ENCODE data around the gene STARD7. TPM values are rescaled to one million over a fixed set of nuclear protein-coding genes. Genes with fewer than 3 reads are reported as not detected.

STARD7 gene
- total and polyA plus RNA-seq, 9 of the 15 experiments (the other 6 are each of a cell fraction or from before 2014, with no cell fraction given), result 90.9 to 196 (median 145) TPM

DNA sequence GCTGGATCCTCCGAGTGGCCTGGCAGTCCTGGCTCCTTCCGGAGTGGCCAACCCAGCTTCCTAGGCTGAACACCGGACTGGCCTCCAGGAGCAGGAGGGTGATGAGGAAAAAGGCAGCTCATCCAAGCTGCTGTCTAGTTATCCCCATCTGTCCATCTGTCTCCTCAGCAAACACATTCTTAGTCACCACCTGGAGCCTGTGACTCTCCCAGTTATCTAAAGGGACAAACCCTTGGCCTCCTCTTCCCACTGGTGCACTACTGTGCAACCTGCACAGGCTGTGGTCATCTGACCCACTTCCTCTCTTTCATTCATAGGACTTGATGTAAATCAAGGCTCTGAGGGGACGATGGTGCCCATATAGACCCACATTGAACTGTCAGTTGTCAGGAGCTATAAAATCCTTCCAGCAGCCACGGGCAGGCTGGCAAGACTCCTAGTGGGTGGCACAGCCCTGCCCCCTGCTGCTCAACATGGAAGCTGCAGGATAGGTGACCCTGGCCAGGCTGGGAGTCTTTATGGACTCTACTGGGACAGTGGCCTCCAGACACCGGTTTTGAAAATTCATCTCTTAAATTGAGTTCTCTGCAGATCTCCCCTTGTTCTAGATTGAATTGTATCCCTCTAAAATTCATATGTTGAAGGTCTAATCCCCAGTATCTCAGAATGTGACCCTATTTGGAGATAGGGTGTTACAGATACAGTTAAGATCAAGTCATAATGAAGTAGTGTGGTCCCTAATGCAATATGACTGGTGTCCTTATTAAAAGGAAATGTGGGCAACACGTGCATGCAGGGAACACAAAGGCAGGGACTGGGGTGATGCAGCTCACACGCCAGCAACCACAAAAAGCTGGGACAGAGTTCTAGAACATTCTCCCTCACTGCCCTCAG lies 34.1 kb downstream of the STARD7 start (continued):
- TF ChIP-seq, protein P1, sequence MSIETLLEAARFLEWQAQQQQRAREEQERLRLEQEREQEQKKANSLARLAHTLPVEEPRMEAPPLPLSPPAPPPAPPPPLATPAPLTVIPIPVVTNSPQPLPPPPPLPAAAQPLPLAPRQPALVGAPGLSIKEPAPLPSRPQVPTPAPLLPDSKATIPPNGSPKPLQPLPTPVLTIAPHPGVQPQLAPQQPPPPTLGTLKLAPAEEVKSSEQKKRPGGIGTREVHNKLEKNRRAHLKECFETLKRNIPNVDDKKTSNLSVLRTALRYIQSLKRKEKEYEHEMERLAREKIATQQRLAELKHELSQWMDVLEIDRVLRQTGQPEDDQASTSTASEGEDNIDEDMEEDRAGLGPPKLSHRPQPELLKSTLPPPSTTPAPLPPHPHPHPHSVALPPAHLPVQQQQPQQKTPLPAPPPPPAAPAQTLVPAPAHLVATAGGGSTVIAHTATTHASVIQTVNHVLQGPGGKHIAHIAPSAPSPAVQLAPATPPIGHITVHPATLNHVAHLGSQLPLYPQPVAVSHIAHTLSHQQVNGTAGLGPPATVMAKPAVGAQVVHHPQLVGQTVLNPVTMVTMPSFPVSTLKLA (conservative IDR thresholded peaks at IDR 0.05), result 0 out of 4 replicates have a peak, but pooled peaks of 1 of the 2 experiments have one; percentile 17
- TF ChIP-seq, protein P2, sequence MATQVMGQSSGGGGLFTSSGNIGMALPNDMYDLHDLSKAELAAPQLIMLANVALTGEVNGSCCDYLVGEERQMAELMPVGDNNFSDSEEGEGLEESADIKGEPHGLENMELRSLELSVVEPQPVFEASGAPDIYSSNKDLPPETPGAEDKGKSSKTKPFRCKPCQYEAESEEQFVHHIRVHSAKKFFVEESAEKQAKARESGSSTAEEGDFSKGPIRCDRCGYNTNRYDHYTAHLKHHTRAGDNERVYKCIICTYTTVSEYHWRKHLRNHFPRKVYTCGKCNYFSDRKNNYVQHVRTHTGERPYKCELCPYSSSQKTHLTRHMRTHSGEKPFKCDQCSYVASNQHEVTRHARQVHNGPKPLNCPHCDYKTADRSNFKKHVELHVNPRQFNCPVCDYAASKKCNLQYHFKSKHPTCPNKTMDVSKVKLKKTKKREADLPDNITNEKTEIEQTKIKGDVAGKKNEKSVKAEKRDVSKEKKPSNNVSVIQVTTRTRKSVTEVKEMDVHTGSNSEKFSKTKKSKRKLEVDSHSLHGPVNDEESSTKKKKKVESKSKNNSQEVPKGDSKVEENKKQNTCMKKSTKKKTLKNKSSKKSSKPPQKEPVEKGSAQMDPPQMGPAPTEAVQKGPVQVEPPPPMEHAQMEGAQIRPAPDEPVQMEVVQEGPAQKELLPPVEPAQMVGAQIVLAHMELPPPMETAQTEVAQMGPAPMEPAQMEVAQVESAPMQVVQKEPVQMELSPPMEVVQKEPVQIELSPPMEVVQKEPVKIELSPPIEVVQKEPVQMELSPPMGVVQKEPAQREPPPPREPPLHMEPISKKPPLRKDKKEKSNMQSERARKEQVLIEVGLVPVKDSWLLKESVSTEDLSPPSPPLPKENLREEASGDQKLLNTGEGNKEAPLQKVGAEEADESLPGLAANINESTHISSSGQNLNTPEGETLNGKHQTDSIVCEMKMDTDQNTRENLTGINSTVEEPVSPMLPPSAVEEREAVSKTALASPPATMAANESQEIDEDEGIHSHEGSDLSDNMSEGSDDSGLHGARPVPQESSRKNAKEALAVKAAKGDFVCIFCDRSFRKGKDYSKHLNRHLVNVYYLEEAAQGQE (IDR thresholded peaks at IDR 0.05; ENCODE audit: borderline replicate concordance), result peak; percentile 88
- TF ChIP-seq, protein P2 (CRISPR knock-in tag; IDR thresholded peaks at IDR 0.05; ENCODE audit: low read depth), result no peak
- TF ChIP-seq NR2C1 (IDR thresholded peaks at IDR 0.05), result peak; percentile 9; the same call in 1 of the 2 replicates
- no peak for TF ChIP-seq NR2C1 (tag; IDR thresholded peaks at IDR 0.05)
- no peak for TF ChIP-seq PURB (CRISPR knock-in tag; IDR thresholded peaks at IDR 0.05; ENCODE audit: low read depth)
- no peak for TF ChIP-seq JUND (IDR thresholded peaks at IDR 0.05; ENCODE audit: borderline replicate concordance, low read depth, low read length)
- 0 out of 3 replicates have a peak, but pooled peaks have one; percentile 13 for TF ChIP-seq JUND (tag; IDR thresholded peaks at IDR 0.05; ENCODE audit: borderline replicate concordance, low read depth, low read length)
- TF ChIP-seq MAFK (IDR thresholded peaks at IDR 0.05; ENCODE audit: low read length), result 0 out of 2 replicates have a peak, but pooled peaks have one; percentile 8
- TF ChIP-seq SMARCE1 (IDR thresholded peaks at IDR 0.05), result no peak
- no peak for TF ChIP-seq SMARCB1 (IDR thresholded peaks at IDR 0.05; ENCODE audit: insufficient read length, low read depth)
- TF ChIP-seq, protein P3, sequence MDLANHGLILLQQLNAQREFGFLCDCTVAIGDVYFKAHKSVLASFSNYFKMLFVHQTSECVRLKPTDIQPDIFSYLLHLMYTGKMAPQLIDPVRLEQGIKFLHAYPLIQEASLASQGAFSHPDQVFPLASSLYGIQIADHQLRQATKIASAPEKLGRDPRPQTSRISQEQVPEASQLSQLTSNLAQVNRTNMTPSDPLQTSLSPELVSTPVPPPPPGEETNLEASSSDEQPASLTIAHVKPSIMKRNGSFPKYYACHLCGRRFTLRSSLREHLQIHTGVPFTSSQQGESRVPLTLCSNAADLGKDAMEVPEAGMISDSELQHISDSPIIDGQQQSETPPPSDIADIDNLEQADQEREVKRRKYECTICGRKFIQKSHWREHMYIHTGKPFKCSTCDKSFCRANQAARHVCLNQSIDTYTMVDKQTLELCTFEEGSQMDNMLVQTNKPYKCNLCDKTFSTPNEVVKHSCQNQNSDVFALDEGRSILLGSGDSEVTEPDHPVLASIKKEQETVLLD (IDR thresholded peaks at IDR 0.05), result no peak
- TF ChIP-seq, protein P4, sequence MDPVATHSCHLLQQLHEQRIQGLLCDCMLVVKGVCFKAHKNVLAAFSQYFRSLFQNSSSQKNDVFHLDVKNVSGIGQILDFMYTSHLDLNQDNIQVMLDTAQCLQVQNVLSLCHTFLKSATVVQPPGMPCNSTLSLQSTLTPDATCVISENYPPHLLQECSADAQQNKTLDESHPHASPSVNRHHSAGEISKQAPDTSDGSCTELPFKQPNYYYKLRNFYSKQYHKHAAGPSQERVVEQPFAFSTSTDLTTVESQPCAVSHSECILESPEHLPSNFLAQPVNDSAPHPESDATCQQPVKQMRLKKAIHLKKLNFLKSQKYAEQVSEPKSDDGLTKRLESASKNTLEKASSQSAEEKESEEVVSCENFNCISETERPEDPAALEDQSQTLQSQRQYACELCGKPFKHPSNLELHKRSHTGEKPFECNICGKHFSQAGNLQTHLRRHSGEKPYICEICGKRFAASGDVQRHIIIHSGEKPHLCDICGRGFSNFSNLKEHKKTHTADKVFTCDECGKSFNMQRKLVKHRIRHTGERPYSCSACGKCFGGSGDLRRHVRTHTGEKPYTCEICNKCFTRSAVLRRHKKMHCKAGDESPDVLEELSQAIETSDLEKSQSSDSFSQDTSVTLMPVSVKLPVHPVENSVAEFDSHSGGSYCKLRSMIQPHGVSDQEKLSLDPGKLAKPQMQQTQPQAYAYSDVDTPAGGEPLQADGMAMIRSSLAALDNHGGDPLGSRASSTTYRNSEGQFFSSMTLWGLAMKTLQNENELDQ (CRISPR knock-in tag; IDR thresholded peaks at IDR 0.05; ENCODE audit: borderline replicate concordance), result no peak

Measured in K562 (cell line).